ENCODE measurements around the gene PEPD.
"Not testable (repeated sequence)": the region's sequence is repeated elsewhere in the genome, so short reads cannot be mapped to it uniquely, and the experiment has no call there.

The PEPD gene

GRCh38 chr19:33521480-33522370, at the start of gene PEPD:
Gene PEPD (minus strand): TSS chr19:33521791. CDS start chr19:33521760, 31 bp downstream.
- DNase-seq: peak; percentile 96

- DNase-seq: no peak
These were observed 48.2 kb upstream of the PEPD start for GRCh38 chr19:33569821-33570220.

- no peak for DNase-seq
These were observed 47.1 kb upstream of the PEPD start for GRCh38 chr19:33568706-33569105.

- no peak for DNase-seq
These were observed 43.3 kb upstream of the PEPD start for GRCh38 chr19:33564836-33565338.

GRCh38 chr19:33562636-33563035, 41.0 kb upstream of the PEPD start:
- no peak for DNase-seq

GRCh38 chr19:33561666-33562065, 40.1 kb upstream of the PEPD start:
- not testable (repeated sequence) for DNase-seq

GRCh38 chr19:33561261-33561660, 39.7 kb upstream of the PEPD start:
- DNase-seq: no peak

- no peak for DNase-seq
These were observed 38.4 kb upstream of the PEPD start for GRCh38 chr19:33559996-33560395.

- DNase-seq: peak; percentile 72
These were observed 37.3 kb upstream of the PEPD start for GRCh38 chr19:33558856-33559255.

GRCh38 chr19:33558151-33558550, 36.6 kb upstream of the PEPD start:
- no peak for DNase-seq

GRCh38 chr19:33557720-33558119, 36.1 kb upstream of the PEPD start:
- no peak for DNase-seq

- DNase-seq: no peak
These were observed 35.6 kb upstream of the PEPD start for GRCh38 chr19:33557196-33557595.

GRCh38 chr19:33556261-33556660, 34.7 kb upstream of the PEPD start:
- no peak for DNase-seq

- not testable (repeated sequence) for DNase-seq
These were observed 34.1 kb upstream of the PEPD start for GRCh38 chr19:33555726-33556125.

GRCh38 chr19:33554821-33555220, 33.2 kb upstream of the PEPD start:
- no peak for DNase-seq

GRCh38 chr19:33554391-33554790, 32.8 kb upstream of the PEPD start:
- DNase-seq: no peak

GRCh38 chr19:33553530-33554310, 32.1 kb upstream of the PEPD start:
- DNase-seq: no peak

GRCh38 chr19:33552928-33553279, 31.3 kb upstream of the PEPD start:
- no peak for DNase-seq

- DNase-seq: no peak
These were observed 30.8 kb upstream of the PEPD start for GRCh38 chr19:33552191-33552927.

- DNase-seq: no peak
These were observed 30.1 kb upstream of the PEPD start for GRCh38 chr19:33551676-33552075.

GRCh38 chr19:33550768-33551167, 29.2 kb upstream of the PEPD start:
- DNase-seq: no peak

- DNase-seq: no peak
These were observed 26.1 kb upstream of the PEPD start for GRCh38 chr19:33547676-33548075.

GRCh38 chr19:33546656-33547055, 25.1 kb upstream of the PEPD start:
- DNase-seq: no peak

Data from femur (tissue), 1 donor.